AML-193 (cell line): ENCODE measurements around the gene LYPD3.

ENCODE experiments used
- DNase-seq, 2 experiments: peaks; one replicate each; lab custom pipeline; 2025; lab: John Stamatoyannopoulos, UW

LYPD3 gene

GRCh38 chr19:43485951-43486350, 20.5 kb upstream of the LYPD3 start:
- no peak for DNase-seq

GRCh38 chr19:43483281-43483680, 17.9 kb upstream of the LYPD3 start:
- DNase-seq: no peak

- no peak for DNase-seq
Observed at GRCh38 chr19:43482193-43482592, 16.8 kb upstream of the LYPD3 start.

DNA sequence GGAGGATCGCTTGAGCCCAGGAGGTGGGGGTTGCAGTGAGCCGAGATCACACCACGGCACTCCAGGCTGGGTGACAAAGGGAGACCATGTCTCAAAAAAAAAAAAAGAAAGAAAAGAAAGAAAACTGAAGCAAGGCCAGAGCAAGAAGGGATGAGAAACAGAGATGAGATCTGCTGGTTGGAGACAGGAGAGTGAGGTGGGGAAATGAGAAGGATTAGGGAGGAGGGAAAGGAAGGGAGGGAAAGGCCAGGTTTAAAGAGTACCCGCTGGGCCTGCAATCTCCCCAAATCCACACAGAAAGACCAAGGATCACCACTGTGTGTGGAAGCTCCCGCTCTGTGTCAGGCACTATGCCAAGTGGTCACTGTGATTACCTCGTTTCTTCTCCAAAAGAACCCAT, 16.3 kb upstream of the LYPD3 start:
- DNase-seq: no peak

DNA sequence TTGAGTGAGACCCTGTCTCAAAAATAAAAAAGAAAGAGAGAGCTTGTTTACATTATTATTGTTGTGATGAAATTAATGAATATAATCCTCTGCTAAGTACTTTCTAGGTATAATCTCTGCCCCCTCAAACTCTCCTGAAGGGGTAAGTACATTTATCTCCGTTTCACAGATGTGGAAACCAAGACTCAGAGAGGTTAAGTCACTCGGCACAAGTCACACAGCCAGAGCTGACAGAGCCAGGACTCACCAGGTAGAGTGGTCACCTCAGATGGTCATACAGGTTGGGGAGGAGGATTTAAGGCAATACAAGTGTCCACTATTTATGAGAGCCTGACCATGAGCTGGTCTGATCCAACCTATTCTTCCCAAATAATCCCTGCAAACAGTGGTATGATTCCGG, 15.2 kb upstream of the LYPD3 start:
- DNase-seq: no peak

DNA sequence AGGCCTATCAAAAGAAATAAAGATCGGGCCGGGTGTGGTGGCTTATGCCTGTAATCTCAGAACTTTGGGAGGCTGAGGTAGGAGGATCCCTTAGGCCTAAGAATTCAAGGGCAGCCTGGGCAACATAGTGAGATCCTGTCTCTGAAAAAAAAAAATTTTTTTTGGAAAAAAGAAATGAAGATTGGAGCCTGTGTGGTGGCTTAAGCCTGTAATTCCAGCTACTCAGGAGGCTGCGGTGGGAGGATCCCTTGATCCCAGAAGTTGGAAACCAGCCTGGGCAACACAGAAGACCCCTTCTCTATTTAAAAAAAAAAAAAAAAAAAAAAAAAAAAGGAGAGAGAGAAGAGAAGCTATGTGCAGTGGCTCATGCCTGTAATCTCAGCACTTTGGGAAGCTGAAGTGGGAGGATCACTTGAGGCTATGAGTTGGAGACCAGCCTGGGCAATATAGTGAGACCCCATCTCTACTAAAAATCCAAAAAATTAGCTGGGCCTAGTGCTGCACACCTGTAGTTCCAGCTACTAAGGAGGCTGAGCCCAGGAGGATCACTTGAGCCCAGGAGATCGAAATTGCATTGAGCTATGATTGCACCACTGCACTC, 14.7 kb upstream of the LYPD3 start:
- DNase-seq: no peak

DNA sequence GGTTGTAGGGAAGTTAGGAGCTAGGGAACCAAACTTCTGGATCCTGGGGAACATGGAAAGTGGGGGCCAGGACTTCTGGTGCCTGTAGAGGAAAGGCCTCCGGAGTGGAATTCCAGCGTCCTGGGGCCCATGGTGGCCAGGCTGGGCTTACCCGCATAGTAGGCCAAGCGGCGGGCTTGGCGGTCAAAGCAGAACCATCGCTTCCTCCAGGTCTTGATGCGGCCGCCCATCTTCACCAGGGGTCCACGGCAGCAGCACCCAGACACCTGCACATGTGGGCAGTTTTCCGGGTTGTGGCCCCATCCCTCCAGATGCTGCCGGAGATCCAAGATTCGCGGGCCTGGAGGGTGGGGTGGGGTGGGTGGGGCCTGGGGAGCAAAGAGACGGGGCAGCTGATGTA, 13.8 kb upstream of the LYPD3 start:
- DNase-seq: no peak

GRCh38 chr19:43478323-43478722, 12.9 kb upstream of the LYPD3 start:
- DNase-seq: no peak

GRCh38 chr19:43476606-43477005, 11.2 kb upstream of the LYPD3 start:
- DNase-seq: no peak

DNA sequence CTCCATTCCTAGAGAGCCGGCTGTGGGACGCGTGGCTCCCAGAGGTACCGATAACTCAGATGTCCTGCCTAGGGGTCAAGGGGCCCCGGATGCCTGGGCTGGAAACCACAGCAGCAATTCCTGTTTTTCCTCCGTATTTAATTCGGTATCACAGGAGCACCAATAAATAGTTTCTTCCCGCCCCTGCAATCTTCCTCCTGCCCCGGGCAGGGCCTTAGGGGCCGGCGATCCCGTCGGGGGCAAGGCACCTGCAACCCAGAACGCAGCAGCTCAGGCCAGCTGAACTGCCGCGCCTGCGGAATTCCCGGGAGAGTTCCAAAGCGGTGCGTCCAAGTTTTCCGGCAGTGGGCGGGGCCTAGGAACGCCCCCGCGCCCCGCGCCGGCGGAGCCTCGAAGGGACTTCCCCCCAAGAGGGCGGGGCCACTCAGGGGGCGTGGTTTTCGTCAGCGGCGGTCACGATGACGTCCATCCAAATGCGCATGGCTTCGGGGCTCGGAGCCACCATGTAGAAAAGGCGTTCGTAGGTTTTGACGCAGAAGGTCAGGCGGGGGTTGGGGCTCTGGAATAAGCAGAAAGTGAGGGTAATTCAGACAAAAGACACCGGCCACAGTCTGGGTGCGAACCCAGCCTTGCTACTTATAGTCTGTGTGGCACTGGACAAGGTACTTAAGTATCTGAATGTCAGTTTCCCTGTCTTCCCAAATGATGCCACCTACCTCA, 9.7 kb upstream of the LYPD3 start:
- no peak for DNase-seq

GRCh38 chr19:43474487-43474886, 9.1 kb upstream of the LYPD3 start:
- DNase-seq: no peak

- no peak for DNase-seq
Observed at GRCh38 chr19:43471091-43471490, 5.7 kb upstream of the LYPD3 start.

- DNase-seq: no peak
Observed at GRCh38 chr19:43470288-43470687, 4.9 kb upstream of the LYPD3 start.

DNA sequence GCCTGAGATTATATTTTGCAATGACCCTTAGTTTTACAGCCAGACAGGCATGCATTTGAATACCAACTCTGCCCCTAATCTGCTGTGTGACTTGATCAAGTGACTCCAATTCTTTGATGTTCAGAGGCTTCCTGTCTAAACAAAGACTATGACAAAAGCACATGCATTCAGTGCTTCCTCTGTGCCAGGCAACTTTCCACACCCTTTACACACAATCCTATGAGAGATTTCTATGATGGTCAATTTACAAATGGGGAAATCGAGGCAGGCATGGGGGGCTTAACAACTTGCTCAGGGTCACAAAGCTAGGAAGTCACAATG, 3.7 kb upstream of the LYPD3 start:
- no peak for DNase-seq

DNA sequence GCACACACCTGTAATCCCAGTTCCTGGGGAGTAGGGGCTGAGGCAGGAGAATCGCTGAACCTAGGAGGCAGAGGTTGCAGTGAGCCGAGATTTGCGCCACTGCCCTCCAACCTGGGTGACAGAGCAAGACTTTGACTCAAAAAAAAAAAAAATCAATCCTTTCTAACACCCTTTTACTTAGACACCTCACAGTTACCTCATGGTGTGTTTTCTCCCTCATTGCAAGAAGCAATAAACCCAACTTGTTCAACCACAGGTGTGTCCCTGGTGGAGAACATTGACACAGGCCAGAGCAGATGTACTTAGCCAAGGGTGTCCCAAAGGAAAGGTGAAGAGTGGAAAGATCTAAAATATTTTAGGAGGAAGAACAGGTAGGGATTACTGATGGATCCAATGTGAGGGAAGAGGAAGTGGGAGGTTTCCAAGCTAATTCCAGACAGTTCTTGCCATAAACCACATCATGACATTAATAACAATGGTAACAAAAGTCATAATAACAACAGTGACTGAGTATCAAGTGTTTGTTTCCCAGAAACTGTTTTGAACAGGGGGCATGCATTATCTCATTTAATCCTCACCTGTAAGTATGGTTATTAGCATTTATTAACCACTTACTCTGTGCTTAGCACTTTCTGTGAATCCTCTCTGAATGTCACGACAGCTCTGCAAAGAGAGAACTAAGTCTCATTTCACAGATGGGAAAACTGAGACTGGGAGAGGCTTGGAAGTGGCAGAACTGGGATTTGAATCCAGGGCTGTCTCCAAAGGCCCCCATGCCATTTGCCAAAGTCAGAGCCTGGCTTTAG, 3.1 kb upstream of the LYPD3 start:
- no peak for DNase-seq

DNA sequence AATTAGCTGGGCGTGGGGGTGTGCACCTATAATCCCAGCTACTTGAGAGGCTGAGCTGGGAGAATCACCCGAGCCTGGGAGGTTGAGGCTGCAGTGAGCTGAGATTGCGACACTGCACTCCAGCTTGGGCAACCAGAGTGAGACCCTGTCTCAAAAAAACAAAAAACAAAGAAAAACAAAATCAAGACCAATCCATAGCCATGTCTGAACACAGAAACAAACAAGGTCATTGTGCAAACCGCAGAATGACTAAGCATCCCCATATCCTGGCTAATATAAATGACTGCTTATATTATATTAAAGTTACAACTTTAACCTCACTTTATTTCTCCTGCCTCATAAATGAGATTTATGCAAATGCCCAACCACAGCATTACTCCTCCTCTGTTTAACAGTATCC, 2.3 kb upstream of the LYPD3 start:
- DNase-seq: peak; percentile 30 to 43

- DNase-seq: no peak
Observed at GRCh38 chr19:43467276-43467675, 1.9 kb upstream of the LYPD3 start.

- DNase-seq: no peak
Observed at GRCh38 chr19:43466793-43467192, 1.4 kb upstream of the LYPD3 start.

DNA sequence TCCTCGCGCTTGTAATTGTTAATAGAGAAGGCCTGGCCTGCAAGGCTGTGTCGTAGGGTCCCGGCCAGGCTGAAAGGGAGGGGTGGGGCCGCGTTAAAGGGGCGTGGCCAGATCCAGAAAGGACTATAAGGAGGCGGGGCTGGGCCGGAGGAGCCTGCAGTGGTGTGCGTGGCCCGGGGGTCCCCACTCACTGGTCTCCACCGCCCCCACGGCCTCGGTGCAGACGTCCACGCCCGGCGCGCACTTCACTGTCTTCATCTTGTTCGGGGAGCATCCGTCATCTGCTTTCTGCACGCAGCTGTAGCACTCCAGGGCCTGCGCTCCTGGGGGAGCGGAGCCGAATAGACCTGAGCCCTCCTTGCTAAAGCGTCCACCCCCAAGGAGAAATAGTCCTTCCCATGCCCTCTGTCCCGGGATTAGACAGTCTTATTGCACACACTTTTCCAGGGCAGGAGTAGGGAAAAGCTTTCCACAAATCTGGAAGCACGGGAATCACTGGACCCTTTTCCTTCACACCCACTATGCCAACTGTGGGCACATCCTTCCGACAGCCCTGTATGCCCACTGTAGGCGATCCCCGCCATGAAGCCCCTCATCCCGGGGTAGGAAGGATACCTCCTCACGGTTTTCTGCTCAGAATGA, 1.2 kb downstream of the LYPD3 start:
- DNase-seq: no peak

- DNase-seq: peak; percentile 86 to 87
Observed at GRCh38 chr19:43463381-43464133, 1.9 kb downstream of the LYPD3 start.

DNA sequence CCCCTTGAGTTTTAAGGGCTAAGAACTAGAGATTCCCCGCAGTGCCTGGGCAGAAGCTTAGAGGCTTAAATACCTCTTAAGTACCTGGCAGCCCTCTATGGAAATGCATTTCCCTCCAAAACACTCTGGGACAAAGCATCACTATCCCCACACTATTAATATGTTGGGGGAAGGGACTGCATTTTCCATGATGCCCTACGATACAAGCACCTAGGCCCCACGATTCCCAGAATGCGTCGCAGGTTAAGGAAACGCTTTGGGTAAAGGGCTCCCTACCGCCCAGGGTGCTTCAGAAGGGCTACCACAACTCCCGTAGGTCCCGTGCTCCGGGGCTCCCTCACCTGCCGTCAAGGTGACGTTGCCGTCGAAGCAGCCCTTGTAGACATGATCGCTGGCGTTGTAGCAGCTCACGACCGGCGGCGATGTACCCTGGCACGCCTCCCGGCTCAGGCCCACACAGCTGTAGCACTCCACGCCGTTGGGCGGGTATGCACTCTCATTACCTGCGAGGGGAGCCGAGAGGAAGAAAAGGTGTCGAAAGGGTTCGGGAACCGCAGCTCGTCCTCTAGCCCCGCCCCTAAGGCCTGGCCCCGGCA, 2.5 kb downstream of the LYPD3 start:
- DNase-seq: no peak

DNA sequence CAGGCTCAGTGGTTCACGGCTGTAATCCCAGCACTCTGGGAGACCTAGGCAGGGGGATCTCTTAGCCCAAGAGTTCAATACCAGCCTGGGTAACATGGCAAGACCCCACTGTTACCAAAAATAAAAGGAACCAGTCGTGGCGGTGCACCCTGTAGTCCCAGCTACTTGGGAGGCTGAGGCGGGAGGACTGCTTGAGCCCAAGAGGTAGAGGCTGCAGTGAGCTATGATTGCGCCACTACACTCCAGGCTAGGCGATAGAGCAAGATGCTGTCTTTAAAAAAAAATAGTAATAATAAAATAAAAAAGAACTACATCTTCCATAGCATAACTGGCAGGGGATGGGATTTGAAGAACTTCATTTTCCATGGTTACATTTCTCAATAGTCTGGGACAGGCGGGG, 3.0 kb downstream of the LYPD3 start:
- DNase-seq: no peak
